Measurements from ENCODE around the gene SSTR4.

SSTR4 gene

DNA sequence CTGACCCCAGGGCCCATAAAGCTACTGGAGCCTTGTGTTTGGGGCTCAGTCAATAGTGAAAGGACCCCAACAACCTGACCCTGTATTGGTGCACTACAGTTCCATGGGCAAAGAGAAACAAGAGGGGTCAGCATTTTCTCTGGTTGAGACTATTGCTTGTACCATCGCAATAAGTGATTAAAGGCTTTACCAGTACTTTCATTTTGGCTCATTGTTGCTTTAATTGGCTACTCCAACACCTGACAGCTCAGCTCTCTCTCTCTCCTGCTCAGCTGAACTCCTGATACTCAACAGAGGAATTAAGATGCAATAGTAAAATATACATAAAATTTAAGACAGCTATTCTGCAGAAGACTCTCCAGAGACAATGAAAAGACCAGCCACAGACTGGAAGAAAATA is 33.2 kb downstream of the SSTR4 start:
- no peak for DNase-seq

DNA sequence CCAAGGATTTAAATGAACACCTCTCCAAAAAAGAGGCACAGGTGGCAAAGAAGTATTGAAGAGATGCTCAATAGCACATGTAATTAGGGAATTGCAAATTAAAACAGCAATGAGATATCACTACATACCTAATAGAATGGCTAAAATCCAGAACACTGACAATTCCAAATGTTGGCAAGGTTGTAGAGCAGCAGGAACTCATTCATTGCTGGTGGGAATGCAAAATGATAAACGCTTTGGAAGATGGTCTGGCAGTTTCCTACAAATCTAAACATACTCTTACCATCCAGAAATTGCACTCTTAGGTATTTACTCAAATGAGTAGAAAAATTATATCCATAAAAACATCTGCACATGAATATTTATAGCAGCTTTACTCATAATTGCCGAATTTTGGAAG is 34.0 kb downstream of the SSTR4 start:
- no peak for DNase-seq

DNA sequence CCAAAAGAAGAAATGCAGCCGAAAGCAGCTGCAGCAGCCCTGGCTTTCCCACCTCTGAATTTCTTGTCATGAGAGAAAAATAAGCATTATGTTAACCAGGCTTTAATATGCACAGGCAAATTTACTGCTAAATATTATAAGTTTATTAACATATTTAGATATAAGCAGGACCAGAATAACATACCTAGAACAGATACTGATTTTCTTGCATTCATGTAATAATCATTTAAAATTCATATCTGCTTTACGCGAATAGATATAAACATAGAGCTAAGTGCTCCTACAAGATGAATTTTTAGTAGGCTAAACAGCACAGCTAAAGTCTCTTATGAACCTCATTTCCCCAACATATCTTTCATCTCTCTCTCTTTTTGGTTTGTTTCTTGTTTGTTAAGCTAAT is 36.3 kb downstream of the SSTR4 start:
- DNase-seq = no peak

DNA sequence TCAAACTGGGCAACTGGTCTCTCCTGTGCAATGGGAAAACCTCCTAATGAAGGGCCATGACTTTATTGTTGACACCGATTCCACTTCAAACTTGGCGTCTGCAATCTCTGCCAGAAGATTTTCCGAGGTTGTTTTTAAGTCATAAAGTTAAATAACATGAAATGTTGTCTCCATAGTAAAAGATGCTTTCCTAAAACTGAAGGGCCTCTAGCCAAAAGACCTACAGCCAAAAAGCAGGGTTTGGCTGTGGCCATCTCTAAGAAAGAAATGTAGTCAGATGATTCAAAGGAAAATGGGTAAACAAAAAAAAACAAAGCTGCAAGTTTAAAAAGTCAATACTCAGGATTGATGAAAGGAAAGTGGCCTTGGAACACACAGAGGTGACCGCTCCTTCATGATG is 36.9 kb downstream of the SSTR4 start:
- no peak for DNase-seq

DNA sequence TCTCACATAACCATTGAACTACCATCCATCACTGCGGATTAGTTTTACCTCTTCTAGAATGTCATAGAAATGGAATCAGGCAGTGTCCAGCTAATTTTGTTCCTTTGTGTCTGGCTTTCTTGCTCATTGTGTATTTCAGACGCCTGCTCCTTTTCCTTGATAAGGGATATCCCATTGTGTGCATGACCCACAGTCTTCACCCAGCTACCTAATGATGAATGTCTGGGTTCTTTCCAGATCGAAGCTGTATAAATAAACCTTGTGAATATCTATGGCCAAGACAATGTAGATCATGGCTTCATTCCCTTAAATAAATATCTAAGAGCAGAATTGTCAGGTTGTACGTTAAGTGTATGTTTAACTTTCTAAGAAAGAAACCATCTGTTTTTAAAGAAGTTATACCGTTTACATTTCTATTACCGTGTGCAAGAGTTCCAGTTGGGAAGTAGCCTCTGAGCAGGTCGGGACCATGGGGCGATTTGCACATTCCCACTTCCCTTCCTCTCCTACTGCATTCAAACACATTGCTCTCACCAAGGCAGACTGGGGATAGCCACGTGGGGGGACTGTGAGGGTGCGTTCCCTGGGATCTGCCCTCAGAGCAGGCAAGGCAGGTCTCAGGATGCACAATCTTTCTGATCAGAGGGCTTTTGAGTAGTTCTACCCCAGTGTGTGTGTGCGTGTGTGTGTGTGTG is 37.9 kb downstream of the SSTR4 start:
- no peak for DNase-seq

DNA sequence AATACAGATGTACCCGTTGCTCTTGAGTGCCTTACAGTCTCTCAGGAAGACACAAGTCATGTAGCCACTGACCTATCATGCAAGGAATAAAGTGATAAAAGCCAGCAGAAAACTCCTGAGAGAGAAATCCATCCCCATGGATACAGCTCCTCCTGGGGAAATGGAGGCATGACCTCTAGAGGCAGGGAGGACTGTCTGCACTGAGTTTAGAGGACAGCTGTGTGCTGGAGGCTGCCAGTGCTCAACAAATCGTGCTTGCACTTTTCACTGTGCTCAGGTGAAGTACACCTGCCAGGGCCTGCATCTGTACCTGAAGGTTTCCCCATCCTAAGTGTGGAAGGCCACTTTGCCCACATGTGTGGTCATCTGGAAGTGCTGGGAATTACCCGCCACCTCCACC is 38.9 kb downstream of the SSTR4 start:
- DNase-seq = no peak

DNA sequence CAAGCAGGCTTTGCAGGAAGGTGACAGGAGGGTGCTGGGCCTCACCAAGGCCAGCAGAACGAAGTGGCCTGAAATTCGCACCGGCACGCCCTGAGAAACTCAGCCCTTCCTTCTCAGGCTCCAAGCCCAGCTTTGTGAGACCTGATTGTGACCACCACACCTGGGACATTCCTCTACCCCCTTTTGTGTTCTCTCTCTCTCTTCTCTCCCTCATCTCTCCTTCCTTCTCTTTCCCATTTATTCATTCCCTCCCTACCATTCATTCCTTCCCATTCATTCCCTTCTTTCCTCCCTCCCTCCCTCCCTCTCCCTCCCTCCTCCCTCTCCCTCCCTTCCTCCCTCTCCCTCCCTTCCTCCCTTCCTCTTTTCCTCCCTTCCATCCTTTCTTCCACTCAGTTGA is 42.2 kb downstream of the SSTR4 start:
- DNase-seq = no peak

DNA sequence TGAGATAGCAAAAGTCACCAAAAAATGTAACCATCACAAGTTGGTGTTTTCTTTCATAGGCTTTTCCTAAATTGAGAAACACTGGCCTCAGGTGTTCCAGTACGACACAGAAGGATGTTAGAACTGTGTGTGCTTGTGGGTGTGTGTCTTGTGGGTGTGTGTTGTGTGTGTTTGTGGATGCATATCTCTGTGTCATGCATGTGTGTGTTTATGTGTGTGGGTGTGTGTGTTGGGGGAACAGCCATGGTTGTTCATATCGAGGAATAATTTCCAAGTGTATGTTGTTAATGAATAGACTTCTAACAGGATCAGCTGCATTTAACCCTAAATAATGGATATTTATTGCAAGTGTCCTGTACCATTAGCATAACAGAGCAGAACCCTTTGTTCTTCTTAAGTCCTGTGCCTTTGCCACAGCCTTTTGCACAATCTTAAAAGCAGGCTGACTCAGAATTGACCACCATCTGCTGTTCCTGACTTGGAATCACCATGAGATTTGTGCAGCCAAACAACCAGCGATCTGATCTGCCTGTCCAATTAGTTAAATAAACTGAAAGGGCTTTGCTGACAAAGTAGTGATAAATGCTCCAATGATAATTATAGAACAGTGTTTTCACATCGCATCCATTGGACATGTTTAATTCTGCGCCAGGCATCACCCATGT is 43.4 kb downstream of the SSTR4 start:
- no peak for DNase-seq

DNA sequence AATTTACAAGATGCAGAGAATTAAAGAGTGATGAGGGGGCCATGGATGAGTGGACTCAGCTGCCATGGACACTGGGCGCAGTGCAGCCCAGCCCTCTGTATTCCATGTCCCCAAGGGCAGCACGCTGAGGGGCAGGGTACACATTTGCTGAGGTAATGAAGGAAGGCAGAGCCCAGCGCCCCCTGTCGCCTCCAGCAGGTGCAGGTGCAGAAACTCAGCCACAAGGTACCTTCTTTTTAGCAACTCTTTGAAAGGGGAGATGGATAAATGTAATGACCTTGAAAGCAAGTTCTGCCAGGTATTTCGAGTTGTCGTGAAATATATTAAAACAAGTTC is 43.9 kb downstream of the SSTR4 start:
- DNase-seq = no peak

DNA sequence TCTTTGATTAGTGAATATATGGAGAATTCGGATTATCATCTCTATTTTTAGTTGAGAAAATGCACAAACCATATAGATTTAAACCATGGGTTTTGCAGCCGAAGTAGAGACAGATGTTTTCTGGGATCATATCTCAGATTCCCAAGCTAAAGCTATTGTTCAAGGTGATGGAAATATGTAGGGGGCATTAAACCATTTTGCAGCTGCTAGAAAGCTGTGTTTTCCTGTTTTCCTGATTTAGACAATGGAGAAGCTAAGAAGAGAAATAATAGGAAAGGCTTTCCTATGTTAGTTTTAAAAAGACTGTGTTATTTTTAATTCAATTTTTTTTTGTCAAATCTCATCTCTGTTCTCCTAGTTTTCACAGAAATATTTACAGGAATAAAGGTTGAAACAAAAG is 44.8 kb downstream of the SSTR4 start:
- DNase-seq = no peak

DNA sequence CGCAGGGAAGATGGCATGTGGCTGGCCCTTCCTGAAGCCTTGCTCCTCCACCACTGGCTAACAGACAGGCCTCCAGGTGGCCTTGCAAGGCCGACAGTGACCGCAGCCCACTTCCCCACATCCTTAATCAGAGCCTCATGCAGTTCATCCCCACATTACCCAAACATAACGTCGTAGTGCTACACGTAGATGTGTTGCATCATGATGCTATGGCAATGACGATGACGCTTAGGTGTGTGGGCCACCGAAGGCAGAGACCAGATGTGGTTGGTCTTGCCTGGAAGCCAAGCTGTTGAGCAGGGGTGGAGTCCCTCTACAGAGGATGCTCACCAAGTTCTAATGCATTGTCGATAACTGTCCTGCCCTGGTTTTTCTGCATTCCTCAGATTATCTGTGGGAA is 45.4 kb downstream of the SSTR4 start:
- DNase-seq = peak in 1 of 2 donors; percentile 29

DNA sequence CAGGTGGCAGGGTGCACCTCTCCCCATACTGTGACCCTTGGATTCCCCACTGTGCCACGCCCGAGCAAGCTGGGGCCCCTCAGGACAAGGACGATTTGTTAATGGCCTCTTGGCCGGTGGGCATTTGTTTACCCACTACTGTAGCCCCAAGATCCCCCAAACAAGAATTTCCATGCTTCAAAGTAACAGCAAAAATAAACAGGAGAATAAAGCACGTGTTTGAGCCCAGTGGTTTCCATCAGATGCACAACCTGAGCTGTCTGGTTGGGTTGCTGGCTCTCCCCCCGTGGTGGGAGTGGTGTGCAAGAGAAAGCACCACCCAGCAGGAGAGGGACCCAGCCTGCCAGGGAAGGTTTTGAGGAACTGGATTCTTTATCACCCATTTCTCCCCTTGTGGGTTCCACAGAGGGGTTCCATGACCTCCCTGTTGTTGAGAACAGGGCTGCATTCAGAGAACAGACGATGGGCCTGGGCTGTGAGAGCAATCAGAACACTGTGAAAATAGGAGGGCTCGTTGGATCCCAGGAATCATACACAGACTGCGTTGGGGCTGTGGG is 46.2 kb downstream of the SSTR4 start:
- no peak for DNase-seq

DNA sequence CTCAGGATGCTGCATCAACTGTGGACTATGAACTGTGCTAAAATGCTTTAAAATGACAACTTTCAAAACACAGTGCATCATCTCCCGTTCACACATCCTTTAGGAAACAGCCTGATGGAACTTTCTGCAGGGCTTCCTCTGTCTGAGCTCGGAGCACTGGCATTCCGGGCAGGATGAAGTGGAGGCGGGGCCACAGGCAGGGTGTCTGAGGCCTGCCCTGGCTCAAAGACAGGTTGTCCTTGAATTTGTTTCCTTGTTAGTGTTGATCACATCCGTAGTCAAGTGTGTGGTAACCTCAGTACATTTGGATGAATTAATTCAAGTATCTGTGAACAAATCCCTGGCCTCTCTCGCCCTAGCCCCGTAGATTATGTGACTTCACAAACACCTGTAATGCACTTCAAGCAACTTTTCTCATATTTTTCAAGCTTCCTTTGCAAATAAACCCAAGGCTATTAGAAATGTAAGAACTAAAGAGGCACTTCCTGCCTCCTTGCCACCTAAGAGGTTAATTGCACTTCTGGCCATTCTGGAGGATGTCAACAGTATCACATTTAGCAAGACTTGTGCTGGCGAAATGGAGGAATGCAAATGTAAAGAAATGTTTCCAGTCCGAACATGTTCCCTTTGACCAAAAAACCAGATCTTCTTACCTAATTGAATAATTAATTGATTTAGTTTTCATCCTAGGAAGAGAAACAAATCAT is 47.9 kb downstream of the SSTR4 start:
- no peak for DNase-seq

DNA sequence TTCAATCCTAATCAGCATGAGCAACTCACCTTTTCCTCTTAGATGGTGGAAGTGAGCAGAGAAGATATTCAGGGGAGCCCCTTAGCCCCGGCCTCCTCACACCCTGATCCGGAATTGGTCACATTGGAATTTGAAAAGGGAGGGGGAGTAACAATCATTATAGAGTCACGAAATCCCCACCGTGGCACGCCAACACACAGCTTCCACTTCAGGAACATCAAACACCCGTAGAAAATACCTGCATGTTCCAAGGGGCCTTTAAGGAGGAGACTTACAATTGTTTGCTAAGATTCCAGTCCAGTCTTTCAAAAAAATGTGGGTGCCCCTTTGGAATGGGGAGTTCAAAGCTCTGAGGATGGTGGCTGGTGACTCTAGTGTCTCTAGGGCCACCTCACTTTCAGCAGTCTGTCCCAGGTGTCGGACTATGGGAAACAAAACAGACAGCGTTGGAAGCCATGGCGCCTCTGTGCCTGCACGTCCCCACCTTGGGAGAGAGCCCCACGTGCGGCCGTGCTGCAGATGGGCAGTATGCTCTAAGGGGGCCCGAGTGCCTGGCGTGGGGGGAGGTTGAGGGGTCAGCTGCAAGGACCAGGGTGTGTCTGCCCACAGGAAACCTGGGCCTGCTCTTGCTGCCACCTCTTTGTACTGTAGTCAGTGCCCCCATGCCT is 48.6 kb downstream of the SSTR4 start:
- no peak for DNase-seq

DNA sequence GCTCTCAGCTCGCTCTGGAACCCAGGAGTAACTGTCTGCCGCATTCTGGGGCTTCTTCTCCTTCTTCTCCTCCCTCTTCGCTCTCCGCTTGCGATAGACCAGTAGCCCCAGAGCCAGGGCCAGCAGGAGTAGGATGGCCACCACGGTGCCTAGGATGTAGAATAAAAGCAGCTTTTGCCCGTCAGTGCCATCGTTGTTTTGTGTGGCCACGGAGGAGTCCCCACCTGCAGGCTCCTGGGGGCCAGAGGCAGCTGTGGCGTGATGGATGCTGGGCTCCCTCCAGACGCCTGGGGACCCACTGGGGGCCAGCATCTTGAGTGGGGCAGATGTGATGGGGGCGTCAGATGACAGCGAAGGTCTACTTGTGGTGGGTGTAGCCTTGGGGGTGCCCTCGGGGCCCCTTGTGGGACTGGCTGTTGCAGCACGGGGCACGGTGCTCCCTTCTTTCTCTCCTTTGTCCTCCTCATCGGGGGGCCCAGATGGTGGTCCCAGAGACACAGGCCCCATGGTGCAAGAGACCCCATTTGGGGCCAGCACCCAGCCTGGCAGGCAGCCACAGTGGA is 49.3 kb downstream of the SSTR4 start:
- DNase-seq = no peak

DNA sequence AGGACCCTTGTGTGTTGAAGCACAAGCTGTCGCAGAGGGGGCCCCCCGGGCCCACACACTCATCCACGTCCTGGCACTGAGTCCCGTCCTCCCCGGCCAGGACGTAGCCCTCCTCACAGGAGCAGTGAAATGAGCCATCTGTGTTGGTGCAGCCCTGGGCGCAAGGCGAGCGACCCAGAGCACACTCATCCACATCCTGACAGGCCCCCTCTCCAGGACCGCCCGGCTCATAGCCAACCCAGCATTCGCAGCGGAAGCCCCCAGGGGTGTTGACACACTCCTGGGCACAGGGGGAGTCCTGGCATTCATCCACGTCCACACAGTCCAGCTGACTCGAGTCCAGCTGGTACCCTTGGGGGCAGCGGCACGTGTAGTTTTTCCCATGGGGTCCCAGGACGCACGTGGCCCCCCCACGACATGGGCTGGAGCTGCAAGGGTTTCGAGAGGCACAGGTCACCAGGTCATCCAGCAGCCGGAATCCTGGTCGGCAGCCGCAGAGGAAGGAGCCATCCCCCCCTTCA is 49.8 kb downstream of the SSTR4 start:
- no peak for DNase-seq

DNA sequence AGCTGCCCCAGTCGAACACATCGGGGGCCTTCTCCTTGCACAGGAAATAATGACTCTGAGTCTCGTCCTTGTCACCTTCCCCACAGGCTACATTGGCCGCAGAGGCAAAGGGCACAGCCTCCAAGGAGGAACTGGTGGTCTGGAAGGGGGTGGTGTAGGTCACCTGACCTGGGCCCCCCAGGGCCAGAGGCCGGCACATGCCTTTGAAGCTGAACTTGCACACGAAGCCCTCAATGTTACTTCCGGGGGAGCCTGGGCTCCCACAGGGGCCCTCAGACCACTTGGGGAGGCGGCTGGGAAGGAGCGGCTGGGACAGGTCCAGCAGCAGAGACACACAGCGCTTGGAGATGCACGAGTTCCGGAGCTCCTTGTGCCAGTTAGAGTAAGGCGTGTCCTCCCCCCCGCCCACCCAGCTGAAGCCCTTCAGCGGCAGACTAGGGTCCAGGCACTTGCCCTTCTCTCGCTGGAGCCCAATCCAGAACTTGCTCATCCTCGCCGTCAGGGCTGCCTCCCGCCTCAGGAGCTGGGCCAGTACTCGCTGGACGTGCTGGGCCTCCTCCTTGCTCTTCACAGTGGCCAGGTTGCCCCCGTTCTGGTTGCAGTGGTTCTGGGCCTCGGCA is 50.4 kb downstream of the SSTR4 start:
- peak in 1 of 2 donors; percentile 18 for DNase-seq

DNA sequence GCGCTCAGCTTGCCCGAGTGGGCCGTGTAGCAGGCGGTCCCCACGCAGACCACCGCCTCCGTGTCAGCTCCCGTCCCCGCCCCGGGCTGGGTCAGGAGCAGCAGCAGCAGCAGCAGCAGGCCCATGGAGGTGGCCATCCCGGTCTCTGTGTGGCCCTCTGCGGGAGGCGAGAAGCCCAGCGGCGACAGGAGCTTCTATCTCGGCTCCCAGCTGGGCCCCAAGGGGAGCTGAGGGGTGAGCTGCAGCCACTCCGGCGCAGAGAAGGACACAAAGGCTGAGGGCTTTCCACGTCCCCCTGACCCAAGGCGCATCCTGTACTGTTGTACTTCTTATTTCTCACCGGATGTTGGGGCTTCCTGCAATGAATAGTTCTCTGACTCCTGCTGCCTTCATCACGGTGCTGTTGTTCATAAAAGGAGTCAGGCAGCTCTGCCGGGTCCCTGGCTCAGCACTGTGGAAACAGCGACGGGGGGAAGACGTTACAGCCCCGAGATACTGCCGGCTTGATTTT is 51.0 kb downstream of the SSTR4 start, which contains the start of gene CD93:
CD93 (minus strand) TSS at position 269 of the 511 bp plus-strand sequence; CDS start at position 137, 132 bp downstream.
- DNase-seq = peak; percentile 7 to 62

DNA sequence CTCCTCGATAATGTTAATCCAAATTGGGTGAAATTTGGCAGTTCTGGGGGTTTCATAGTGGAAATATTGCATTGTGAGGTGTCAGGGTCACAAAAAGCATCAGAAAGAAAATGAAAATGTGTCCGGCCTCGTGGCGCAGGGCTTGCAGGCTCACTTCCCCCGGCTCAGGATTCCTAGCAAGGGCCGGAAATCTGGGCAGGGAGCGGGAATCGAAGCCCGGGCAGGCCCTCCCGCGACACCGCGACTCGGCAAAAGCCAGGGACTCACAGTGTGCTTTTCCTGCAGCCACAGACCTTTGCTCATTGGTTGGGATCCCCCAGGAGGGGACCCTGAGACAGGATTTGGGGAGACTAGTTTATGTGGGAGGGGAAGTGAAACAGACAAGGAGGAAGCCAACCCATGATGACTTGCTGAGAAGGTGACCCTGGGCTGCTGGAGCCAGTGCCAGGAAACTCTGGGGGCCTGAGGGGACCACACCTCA is 51.9 kb downstream of the SSTR4 start:
- DNase-seq = peak in 1 of 2 donors; percentile 58

DNA sequence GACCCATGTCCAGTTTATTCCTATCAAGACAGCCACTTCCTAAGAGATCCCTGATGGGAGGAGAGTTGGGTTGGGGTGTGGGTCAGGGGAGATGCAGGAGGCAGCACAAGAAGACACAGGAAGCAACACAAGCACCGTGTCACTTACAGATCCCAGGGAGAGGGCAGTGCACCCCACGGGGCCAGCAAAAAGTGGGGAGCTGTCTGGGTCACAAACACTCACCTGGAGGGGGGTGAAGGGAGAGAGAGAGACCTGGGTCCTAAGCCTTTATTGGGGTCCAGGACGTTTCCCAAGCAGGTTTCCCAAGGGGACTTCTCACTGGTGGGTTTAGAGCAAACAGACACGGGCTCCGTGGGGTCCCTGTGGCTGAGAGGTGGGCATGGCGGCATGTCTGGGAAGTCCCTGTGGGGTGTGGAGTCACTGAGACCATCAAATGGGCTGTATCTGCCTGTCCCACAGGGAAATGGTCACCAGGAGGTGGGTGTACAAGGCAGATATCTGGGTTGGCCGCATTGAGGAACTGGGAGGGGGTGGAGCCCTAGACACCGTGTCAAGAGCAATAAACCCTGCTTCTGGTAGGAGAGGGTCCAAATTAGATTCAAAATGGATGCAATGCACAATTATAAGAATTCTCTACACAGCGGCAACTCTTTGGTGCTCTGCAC is 52.6 kb downstream of the SSTR4 start:
- peak in 1 of 2 donors; percentile 42 for DNase-seq
